Daoy (cell line): ENCODE results near the gene ECM2. TPM values are rescaled to one million over a fixed set of nuclear protein-coding genes. Genes with fewer than 3 reads are reported as not detected.

Experiments
- DNase-seq: peaks from one replicate; pipeline ENCODE4 v3.0.0-alpha.2; 2015; ENCODE audit warnings: low read depth
- total RNA-seq: library from RNA; depleted of rRNA; stranded (reverse); fragments of >200 nt; shearing (Covaris generic); gene quantifications from 2 replicates; pipeline ENCODE4 v1.2.3, GENCODE V29; 2014

ECM2 gene
- total RNA-seq, 1 experiment from 2014 or later: 0.17 TPM

DNA sequence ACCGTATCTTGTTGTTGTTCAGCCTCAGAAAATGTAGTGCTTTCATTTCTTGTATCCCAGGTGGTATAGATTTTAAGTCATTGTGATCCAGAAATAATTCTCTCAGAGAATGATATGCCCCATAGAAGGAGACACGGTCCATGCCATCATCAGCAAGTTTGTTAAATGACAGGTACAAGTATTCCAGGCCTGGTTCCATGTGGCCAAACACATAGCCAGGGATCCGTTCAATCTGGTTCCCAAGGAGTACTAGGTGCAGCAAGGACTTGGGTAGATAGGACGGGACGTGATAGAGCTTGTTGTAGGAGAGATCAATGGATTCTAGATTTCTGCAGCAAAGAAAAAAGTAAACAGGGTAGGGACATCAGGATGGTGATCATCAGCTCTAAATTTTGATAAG is 35.1 kb downstream of the ECM2 start:
- no peak for DNase-seq

- DNase-seq: no peak
Observed at GRCh38 chr9:92499701-92500100, 36.1 kb downstream of the ECM2 start.

DNA sequence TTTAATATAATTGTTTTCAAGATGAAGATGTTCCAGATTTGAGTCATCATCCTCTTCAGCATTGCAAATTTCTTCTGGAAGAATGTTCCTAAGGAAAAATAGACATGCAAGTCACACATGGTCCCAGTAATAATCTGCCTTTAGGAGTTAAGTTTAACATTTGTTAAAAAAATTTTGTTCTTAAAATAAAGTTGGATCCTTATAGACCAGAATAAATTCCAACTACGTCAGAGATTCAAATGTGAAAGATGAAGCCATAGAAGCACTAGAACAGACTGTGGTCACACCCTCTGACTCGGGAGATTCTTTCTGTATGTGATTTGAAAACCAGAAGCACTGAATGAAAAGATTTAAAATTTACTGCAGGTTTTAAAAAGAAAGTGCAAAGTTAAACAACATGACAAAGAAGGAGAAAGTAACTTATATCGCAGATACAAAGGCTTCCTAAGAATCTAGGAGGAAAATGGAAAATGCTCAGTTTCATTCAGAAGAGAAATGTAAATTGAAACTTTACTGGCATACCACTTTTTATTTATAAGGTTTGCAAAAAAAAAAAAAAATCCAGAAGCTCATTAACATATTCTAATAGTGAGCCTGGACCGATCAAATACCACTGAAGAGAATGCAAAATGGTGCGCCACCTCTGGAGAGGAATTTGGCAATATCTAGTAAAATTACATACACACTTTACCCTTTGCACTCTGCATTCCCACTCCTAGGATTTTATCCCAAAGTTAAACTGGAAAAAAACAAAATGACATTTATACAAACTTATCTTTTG is 39.2 kb downstream of the ECM2 start:
- no peak for DNase-seq

DNA sequence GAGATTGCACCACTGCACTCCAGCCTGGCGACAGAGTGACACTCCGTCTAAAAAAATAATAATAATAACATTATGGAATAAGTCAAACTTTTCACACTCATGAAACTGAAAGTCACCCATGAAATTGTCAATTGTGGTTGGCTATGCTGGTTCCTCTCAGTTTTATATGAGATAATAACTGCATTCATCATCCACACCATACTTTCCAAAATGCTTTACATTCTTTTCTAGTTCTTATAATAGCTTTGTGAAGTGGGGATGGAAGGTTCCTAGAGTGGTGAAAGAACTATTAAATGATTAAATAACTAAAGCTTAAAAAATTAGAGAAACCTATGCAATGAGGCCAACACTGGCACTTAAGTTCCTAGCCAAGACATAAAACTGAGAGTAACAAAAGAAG is 40.9 kb downstream of the ECM2 start:
- no peak for DNase-seq

DNA sequence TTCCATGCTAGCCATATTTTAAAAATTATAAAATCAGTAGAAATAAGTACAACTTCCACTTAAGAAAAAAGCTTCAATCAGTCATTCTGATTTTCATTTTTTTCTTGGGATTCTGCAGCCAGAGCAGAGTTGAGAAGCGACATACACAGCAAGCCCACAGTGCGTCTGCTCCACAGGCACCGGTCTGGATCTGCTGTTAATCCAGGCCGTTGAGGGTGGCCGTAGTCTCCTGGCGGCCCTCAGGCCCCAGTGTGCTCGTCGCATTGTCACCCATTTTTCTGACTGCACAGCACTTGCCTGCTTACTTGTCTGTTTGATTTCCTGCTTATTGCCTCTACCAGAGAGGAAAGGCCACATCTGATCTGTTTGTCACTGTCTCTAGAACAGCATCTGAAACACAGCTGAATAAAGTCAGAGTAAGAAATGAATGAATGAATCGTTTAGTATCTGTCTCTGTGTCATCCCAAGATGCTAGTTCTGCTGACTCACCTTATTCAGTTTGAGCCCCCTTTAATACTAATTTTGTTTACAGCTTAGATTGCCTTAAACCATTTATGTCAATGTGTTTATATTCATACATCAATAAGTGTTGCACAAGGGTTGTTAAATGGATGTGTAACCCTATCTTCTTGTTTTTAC is 41.9 kb downstream of the ECM2 start:
- no peak for DNase-seq

DNA sequence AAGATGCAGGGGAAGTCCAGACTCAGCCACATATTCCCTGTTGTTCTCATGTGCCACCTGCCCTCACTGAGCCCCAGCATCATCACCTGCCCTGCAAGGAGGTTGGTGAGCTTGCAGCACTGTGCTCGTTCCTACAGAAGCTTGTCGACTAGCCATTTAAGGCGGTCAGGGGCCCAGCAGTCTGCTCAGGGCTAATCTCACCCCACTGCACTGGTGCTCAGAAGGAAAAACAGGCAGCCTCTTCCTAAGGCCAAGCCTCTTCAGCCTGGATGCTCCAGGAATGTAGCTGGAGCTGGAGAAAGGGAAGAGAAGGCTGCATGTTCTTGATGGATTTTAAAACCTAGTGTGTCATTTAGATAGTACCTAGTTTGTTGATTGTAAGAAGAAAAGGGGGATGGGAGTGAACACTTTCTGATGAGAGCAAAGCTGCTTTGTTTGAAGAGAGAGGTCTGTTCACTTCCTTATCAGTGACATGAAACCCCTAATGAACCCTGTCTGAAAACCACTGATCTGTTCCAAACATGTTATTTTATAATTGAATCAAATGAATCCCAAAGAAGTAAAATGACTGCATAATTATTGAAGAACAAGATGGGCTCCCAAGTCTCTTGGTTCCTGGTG is 42.9 kb downstream of the ECM2 start:
- DNase-seq: no peak

DNA sequence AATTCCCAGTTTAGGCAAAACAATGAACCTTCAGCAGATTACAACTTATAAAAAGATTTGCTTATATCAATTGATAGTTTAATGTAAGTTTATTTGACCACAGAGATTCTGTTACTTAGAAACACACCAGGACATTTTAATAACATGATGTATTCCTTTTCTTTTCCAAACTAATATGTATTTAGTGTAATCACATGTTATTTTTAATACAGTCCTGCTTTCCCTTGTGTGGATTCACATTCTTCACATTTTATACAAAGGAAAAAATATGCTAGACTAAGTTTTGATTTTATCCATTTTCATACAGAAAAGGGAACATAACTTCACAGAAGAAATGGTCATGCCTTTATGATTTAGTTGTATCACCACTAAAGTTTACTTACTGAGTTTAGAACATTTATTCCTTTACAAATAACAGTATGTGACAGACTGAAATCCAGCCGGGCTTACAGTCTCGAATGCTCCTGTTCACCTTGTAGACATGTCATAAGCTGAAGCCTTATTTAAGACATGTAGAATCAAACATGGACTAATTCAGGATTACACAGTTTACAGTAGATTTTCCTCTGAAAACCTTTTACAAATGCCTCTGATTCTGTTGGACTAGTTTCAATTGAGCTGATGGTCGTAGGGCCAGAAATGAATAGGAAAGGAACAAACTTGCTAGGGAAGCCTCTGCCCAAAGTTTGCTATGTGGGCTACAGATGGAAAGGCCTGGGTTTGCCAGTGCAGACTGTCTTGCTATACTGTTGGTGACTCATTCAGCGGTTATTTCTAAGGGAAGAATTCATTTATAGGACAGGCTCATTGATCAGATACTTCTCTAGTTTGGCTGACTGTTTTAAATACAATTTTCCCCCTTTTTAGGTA is 46.9 kb downstream of the ECM2 start:
- peak; percentile 27 for DNase-seq

DNA sequence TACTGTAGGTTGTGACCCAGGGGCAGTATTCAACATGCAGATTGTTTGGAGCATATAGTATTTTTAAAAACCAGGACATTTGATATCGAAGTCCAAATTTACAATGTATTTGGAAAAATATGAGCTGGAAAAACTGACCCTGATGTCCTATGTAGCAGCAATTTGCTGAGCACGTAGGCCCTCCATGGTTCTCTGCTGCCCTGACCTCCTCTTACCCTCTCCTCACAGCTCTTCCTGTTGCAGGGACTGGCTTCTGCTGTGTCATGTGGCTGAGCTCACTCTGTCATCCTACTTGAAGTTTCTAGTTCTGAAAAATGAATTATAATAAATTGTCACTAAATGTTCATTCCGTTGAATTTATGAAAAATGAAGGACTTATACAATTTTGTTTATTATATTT is 49.4 kb downstream of the ECM2 start:
- DNase-seq: no peak

GRCh38 chr9:92484563-92484962 is 51.2 kb downstream of the ECM2 start:
- no peak for DNase-seq

DNA sequence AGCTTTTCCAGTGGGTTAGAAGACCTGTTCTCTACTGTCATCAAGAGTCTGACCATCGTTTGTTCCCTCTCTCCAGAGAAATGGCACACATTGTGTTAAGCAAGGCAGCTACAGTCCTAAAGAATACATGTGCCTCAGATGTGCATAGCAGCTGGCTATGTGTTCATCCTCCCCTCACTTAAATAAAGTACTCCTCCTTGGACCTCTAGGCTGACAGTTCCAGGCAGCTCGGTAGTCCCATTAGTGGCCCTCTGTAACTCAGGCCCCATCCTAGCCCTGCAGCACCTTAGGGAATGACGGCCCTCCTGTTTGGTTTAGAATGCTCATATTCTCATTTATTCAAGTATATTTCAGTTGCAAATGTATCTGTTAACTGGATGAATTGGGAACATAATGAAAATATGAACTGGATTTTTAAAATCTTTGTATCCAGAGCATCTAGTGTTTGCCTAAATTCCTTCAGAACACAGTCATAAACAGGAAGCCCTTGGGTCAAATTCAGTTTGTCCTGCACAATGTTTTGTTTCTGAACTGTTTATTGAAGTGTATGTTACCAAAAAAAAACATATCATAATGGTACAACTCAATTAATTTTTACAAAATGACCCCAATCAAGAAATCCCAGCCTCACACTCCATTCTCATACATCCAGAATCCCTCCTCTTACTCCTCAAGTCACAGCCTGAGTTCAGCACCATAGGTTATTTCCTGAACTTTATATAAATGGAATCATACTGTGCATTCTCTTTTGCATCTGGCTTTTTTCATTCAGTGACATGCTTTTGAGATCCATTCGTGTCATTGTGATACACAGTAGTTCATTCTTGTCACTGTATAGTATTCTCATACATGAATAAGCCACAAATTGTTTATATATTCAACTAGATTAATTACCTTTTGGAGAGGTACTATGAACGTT is 51.9 kb downstream of the ECM2 start:
- no peak for DNase-seq

DNA sequence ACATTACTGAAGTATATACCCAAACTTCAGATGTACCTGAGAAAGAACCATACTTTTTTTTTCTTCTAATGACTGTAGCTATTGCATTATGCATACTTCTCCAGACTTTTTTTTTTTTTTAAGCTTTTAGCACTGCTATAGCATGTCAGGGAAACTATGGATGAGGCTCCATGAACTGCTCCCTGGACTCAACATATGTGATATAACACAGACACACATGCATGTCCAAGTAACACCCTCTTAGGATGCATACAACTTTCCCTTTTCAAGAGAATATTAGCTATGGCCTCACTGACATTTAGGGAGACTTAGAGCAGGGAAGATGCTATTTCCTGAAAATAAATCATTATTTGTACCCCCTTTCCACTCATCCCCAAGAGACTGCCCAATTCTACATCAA is 53.0 kb downstream of the ECM2 start:
- DNase-seq: no peak

- DNase-seq: no peak
Observed at GRCh38 chr9:92482329-92482728, 53.5 kb downstream of the ECM2 start, which contains the start of gene ASPN. ASPN (minus strand) TSS chr9:92482506.

GRCh38 chr9:92480986-92481633 is 54.7 kb downstream of the ECM2 start:
- DNase-seq: peak; percentile 41

DNA sequence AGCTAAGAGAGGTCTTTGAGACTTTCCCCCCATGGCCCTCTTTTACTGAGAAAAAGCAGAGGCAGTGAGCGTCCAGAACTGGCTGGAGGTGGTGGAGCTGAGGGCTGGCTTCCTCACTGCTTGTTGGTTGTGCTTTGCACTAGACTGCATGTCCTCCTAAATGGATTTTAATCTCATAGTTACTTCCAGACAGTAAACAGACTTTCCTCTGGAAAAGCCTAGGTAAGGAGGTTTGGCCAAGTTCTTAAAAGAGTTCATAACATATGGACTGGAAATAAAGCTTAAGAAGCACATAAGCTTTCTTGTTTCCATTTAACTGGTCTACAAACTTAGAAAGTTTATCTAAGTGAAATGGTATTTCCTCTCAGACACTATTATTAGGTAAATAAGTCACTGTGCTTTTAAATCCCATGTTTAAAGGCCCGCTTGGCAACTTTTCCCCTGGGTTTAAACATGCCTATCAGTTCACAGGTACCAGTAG is 55.5 kb downstream of the ECM2 start:
- DNase-seq: no peak

GRCh38 chr9:92479346-92479745 is 56.4 kb downstream of the ECM2 start:
- DNase-seq: no peak

GRCh38 chr9:92478783-92479182 is 57.0 kb downstream of the ECM2 start:
- no peak for DNase-seq

GRCh38 chr9:92476962-92477361 is 58.8 kb downstream of the ECM2 start:
- DNase-seq: no peak

DNA sequence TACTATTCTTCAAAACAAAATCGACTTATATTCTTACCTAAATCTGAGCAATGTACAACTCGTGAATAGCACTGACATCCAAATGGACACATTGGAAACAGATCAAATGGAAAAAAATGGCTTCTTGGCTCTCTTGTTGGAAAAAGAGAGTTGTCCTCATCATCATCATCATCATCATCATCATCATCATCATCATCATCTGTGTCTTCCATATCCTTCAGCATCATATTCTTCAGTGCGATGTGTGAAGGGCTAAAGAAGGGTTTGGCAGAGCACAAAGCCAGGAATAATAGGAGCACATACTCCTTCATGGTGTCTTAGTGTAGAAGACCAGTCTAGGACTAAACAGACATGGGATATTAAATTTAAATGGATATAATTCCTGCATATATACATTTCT is 61.2 kb downstream of the ECM2 start:
- no peak for DNase-seq

- DNase-seq: no peak
Observed at GRCh38 chr9:92468206-92468605, 67.6 kb downstream of the ECM2 start.

DNA sequence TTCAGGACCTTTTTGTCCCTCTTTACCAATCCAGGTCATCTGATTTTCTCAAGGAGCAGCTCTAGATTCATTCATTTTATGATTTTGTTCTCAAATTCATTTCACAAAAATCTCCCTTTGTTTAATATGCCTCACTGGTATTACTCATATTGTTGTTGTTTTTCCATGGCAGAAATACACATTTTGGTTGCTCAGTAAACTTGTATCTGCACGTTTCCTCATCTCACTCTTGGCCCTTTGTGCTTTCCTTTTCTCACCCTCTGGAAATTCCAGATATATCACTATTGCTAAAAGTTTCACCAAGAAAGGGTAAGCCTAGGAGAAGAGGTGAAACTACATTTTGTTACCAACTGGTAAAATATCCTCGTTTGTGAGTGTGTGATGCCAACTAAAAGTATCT is 68.3 kb downstream of the ECM2 start:
- DNase-seq: no peak
